CD1c-positive myeloid dendritic cell (primary cell): ENCODE results near the gene ALK.
A peak's percentile ranks its signal among the peaks of the same experiment; 100 is the strongest.

Source experiments
- DNase-seq: peaks from one replicate; pipeline ENCODE4 v3.0.0-alpha.2; 2016; ENCODE audit errors: extremely low spot score

Gene ALK

GRCh38 chr2:29528371-29528770 is 393.0 kb downstream of the ALK start:
- no peak for DNase-seq

- DNase-seq: no peak
Measured at GRCh38 chr2:29527947-29528346, 393.4 kb downstream of the ALK start.

GRCh38 chr2:29526587-29527586 is 394.5 kb downstream of the ALK start:
- DNase-seq: no peak

- no peak for DNase-seq
Measured at GRCh38 chr2:29525921-29526320, 395.5 kb downstream of the ALK start.

- no peak for DNase-seq
Measured at GRCh38 chr2:29524652-29525051, 396.7 kb downstream of the ALK start.

- DNase-seq: peak; percentile 5
Measured at GRCh38 chr2:29522951-29523669, 398.3 kb downstream of the ALK start.

- no peak for DNase-seq
Measured at GRCh38 chr2:29520001-29520400, 401.4 kb downstream of the ALK start.

GRCh38 chr2:29519338-29519925 is 402.0 kb downstream of the ALK start:
- DNase-seq: peak; percentile 11

- DNase-seq: no peak
Measured at GRCh38 chr2:29518646-29519337, 402.6 kb downstream of the ALK start.

- DNase-seq: no peak
Measured at GRCh38 chr2:29518010-29518409, 403.4 kb downstream of the ALK start.

GRCh38 chr2:29517413-29517812 is 404.0 kb downstream of the ALK start:
- DNase-seq: no peak

- DNase-seq: no peak
Measured at GRCh38 chr2:29516767-29517166, 404.6 kb downstream of the ALK start.

- no peak for DNase-seq
Measured at GRCh38 chr2:29509878-29510277, 411.5 kb downstream of the ALK start.

- DNase-seq: no peak
Measured at GRCh38 chr2:29509397-29509796, 412.0 kb downstream of the ALK start.

- no peak for DNase-seq
Measured at GRCh38 chr2:29504746-29505145, 416.6 kb downstream of the ALK start.

GRCh38 chr2:29502460-29502911 is 418.9 kb downstream of the ALK start:
- DNase-seq: no peak

- no peak for DNase-seq
Measured at GRCh38 chr2:29497375-29497774, 424.0 kb downstream of the ALK start.

- no peak for DNase-seq
Measured at GRCh38 chr2:29496198-29496597, 425.2 kb downstream of the ALK start.

GRCh38 chr2:29495536-29496060 is 425.8 kb downstream of the ALK start:
- DNase-seq: peak; percentile 1

GRCh38 chr2:29495068-29495467 is 426.3 kb downstream of the ALK start:
- DNase-seq: no peak

GRCh38 chr2:29492701-29493100 is 428.7 kb downstream of the ALK start:
- no peak for DNase-seq

- no peak for DNase-seq
Measured at GRCh38 chr2:29490045-29490444, 431.3 kb downstream of the ALK start.
